OCI-LY3 (cell line): Measurements from ENCODE around the gene JPT2.

Source experiments
- CTCF ChIP-seq: fragments of 200-600, 300-600 bp; sonication (generic); IDR thresholded peaks from 2 replicates; pipeline ENCODE4 v1.5.1; 2014; ENCODE audit warnings: antibody characterized with exemption, low read length, low read depth
- EZH2phosphoT487 ChIP-seq: fragments of 200-600 bp; shearing (Covaris generic); IDR thresholded peaks from 2 replicates; pipeline ENCODE4 v1.6.1; 2018; ENCODE audit warnings: antibody characterized with exemption, mixed run types, low read depth

DNA sequence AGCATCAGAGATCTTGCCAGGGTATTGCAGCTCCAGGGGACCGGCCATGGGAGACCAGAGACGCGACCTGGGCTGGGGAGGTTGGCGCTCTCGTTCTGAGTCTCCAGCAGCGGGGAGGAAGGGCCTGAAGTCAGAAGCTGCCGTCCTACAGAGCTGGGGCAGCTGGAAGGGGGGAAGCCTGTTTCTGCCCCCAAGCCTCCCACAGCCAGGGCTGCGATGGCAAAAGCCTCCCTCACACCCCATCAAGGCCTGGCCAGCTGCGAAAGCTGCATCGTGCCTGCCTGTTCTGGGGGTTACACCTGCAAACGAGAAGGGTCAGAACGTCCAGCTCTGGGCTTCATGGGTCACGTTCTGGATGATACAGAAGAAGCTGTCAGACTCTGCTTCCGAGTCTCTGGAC lies 54.0 kb downstream of the JPT2 start:
- TF ChIP-seq CTCF (no peak), EZH2phosphoT487 (no peak)
